Right lobe of liver (tissue), 6 donors: ENCODE results near the gene POLR1G. TPM values are rescaled to one million over a fixed set of nuclear protein-coding genes. Genes with fewer than 3 reads are reported as not detected.

Experiments used
- ATAC-seq, 4 donors: fragments of 200-7000 bp; cut with Tn5 transposase; one replicate each; pipeline ENCODE4 v1.9.1; 2020; ENCODE audit warnings: mild to moderate bottlenecking in 4 of 4, moderate library complexity in 4 of 4
- DNase-seq, 3 donors: peaks; one replicate each; pipeline ENCODE4 v3.0.0-alpha.2; 2020
- H3K27ac ChIP-seq, 3 donors: fragments of 200-600 bp; one replicate each; pipeline ENCODE4 v1.8.0; 2022
- H3K27me3 ChIP-seq, 2 donors: fragments of 200-600 bp; one replicate each; pipeline ENCODE4 v1.8.0; 2022
- H3K36me3 ChIP-seq, 4 donors: fragments of 200-600 bp; sonication (generic) in 1 of 4; one replicate each; pipeline versions ENCODE4 v1.5.1 to v1.8.0; 2017 to 2022; ENCODE audit warnings: control low read depth in 1 of 4
- H3K4me1 ChIP-seq, 4 donors: fragments of 200-600 bp; sonication (generic) in 1 of 4; one replicate each; pipeline versions ENCODE4 v1.5.1 to v1.8.0; 2017 to 2022; ENCODE audit warnings: control low read depth in 1 of 4
- H3K4me3 ChIP-seq, 3 donors: fragments of 200-600 bp; one replicate each; pipeline ENCODE4 v1.8.0; 2022
- H3K9me3 ChIP-seq, 4 donors: fragments of 200-600 bp; sonication (generic) in 1 of 4; one replicate each; pipeline versions ENCODE4 v1.5.1 to v1.8.0; 2017 to 2022; ENCODE audit warnings: control low read depth in 1 of 4
- POLR2A ChIP-seq: fragments of 450-650 bp; IDR thresholded peaks from one replicate; pipeline ENCODE4 v1.6.1; 2017; ENCODE audit warnings: antibody characterized with exemption, mild to moderate bottlenecking
- WGBS: methylation state at CpG from one replicate; pipeline ENCODE4 v1.1.6; 2018; ENCODE audit warnings: low coverage, low lambda C conversion rate; ENCODE audit not compliant: insufficient coverage; ENCODE audit errors: missing lambda C conversion rate; 5-methylcytosine and 5-hydroxymethylcytosine counted together
- intact Hi-C, 2 donors: fragments of 100-400 bp; cut with DNase I; formaldehyde crosslinking; loops; one replicate each; pipeline versions ENCODE4 v1.11.2 to v1.14.1; 2022
- total RNA-seq, 6 experiments: library from RNA; depleted of rRNA in 2 of 6; stranded (reverse); fragments of >200 nt in 2 of 6; fragmentation: NEBNext Ultra II Directional in 3 of 6; extraction: Animal tissue kit (Norgen Biotek cat#: 25700) in 3 of 6; gene quantifications; one replicate each; pipeline versions ENCODE4 v1.1.0 to v1.2.4, GENCODE V29; 2016 to 2023
- TF ChIP-seq, protein P1 (sequence below), 4 donors: fragments of 200-600 bp in 3 of 4; fragments of 450-650 bp in 1 of 4; IDR thresholded peaks; one replicate each; pipeline versions ENCODE4 v1.5.1 to v1.8.0; 2016 to 2022; ENCODE audit warnings: antibody characterized with exemption in 4 of 4, mild to moderate bottlenecking in 2 of 4
- donor health status: DM: no; HTN: yes; CAD: no.
- donor health status: DM: no; HTN: no; CAD: no.
- donor health status: DM: no; HTN: no; CAD: no.
- donor health status: DM: no; HTN: yes; CAD: no.
- donor health status: DM: no; HTN: yes; CAD: no.

Gene POLR1G
- total RNA-seq, 6 experiments from 2014 or later = 1.3 to 4.5 (median 3.2) TPM

DNA sequence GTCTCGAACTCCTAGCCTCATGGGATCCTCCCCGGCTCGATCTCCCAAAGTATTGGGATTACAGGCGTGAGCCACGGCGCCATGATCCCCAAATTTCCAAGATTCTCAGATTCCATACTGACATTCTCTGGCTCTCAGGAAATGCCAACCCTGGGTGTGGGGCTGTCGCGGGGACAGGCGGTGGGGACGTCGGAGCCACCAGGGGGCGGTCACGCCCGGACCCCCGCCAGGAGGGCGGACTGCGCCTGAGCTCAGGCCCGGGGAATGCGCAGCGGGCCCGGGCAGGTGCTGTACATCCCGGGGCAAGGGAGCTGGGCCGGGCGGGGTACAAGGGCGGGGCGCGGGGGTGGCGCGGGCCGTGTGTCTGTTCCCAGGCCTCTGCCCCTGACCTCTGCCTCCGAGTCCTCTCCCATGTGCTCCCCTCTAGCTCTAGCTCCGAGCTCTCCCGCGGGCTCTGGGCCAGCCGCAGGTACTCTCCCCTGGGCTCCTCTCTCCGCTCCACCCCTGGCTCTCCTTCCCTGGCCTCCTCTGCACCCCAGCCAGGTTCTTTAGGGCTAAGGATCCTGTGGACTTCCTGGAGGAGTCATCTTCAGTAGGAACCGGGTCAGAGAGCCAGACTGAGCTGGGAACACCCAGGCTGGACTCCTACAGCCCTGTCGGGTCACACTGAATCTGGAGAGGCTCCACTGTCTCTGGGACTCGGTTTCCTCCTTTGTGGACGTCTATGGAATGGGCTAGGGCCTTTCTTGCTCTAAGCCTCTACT is 4.0 kb upstream of the POLR1G start:
- peak in 2 of 3 donors; percentile 33 to 50 for DNase-seq
- 44% methylated on average over 16 of the region's 40 CpGs for WGBS
- H3K4me1 ChIP-seq = peaks cover 0 to 12% (median 6%) of the 10 kb centered on the region in 4 donors

DNA sequence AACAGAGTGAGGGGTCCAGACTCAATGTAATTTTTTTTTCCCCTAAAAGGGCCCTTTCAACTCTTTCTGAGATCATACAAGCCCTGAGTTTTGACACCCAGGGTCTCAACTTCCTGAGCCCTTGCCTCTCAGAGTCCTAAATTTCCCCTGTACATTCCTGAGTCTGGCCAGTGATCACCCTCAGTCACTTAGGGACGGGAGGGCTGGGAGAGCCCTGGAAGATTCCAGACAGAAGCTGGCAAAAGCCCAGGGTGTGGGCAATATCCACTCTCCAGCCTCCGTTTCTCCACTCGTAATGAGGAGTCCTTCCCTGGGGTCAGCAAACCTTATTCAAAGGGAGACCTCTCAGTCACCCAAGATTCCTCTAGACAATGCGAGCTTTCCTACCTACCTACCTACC is 3.2 kb upstream of the POLR1G start:
- TF ChIP-seq POLR2A = no peak
- TF ChIP-seq, protein P1, sequence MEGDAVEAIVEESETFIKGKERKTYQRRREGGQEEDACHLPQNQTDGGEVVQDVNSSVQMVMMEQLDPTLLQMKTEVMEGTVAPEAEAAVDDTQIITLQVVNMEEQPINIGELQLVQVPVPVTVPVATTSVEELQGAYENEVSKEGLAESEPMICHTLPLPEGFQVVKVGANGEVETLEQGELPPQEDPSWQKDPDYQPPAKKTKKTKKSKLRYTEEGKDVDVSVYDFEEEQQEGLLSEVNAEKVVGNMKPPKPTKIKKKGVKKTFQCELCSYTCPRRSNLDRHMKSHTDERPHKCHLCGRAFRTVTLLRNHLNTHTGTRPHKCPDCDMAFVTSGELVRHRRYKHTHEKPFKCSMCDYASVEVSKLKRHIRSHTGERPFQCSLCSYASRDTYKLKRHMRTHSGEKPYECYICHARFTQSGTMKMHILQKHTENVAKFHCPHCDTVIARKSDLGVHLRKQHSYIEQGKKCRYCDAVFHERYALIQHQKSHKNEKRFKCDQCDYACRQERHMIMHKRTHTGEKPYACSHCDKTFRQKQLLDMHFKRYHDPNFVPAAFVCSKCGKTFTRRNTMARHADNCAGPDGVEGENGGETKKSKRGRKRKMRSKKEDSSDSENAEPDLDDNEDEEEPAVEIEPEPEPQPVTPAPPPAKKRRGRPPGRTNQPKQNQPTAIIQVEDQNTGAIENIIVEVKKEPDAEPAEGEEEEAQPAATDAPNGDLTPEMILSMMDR (IDR thresholded peaks at IDR 0.05) = no peak
- 74% methylated on average over 4 of the region's 4 CpGs for WGBS
- Histone ChIP-seq H3K27me3 (no peaks in the 10 kb centered on the region), H3K4me3 (no peak overlapping the region), H3K27ac (no peak overlapping the region), H3K4me1 (peaks cover 0 to 13% (median 6%) of the 10 kb centered on the region in 4 donors), H3K36me3 (no peaks in the 10 kb centered on the region), H3K9me3 (no peaks in the 10 kb centered on the region)
- DNase-seq (no peak), ATAC-seq (no peak)
- intact Hi-C loops = no loop called here

More for the DNA sequence above, 4.0 kb upstream of the POLR1G start:
- intact Hi-C loops = no loop called here
- Histone ChIP-seq H3K27ac (no peak overlapping the region), H3K36me3 (no peaks in the 10 kb centered on the region), H3K27me3 (no peaks in the 10 kb centered on the region), H3K9me3 (no peaks in the 10 kb centered on the region), H3K4me3 (no peak overlapping the region)
- TF ChIP-seq POLR2A = no peak
- TF ChIP-seq, protein P1 (IDR thresholded peaks at IDR 0.05) = peak; percentile 24 to 33 (median 26)
- ATAC-seq = no peak

DNA sequence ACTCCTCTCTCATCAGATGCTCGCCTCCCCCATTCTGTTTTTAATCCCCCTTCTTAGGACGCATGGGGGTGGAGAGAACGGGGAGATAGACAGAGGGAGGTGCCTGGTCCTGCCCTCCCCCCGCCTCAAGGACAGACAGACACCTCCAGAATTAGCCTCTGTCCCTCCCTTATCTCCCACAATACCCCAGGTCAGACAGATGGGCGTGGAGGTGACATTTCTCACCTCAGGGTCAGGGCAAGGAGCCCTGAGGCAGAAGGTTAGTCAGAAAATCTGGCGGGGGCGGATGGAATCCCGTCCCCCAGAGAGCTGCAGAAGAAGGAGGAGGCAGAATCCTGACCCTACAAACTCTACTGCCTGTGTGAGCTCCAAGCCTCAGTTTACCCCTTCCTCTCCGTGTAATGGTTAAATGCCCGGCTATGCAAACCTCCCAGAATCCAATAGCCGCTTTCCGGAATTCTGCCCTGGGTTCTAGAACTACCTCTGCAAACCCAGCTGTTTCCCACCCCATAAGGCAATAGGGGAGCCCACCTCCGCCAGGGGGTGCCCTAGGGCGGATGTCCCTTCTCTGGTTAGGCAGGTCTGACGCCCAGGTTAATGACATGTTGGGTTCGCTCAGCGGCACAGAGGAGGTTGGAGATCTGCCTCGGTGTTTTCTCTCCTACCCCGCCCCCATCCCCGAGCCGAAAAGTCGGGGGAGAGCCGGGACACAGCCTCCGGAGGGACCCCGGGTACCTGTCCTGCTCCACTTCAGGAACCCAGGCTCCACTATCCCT is 2.5 kb upstream of the POLR1G start:
- 43% methylated on average over 5 of the region's 25 CpGs for WGBS
- Histone ChIP-seq H3K9me3 (no peaks in the 10 kb centered on the region), H3K36me3 (no peaks in the 10 kb centered on the region), H3K4me1 (peaks cover 0 to 13% (median 6%) of the 10 kb centered on the region in 4 donors), H3K27me3 (no peaks in the 10 kb centered on the region), H3K27ac (peak overlapping the region in 1 of 3 donors; percentile 96), H3K4me3 (peak overlapping the region; percentile 66 to 87 (median 71))
- no peak for TF ChIP-seq POLR2A
- TF ChIP-seq, protein P1 (IDR thresholded peaks at IDR 0.05) = peak; percentile 39 to 46 (median 42)
- DNase-seq (peak in 2 of 3 donors; percentile 67 to 69), ATAC-seq (peak in 1 of 4 donors; percentile 15)
- intact Hi-C loops = no loop called here

DNA sequence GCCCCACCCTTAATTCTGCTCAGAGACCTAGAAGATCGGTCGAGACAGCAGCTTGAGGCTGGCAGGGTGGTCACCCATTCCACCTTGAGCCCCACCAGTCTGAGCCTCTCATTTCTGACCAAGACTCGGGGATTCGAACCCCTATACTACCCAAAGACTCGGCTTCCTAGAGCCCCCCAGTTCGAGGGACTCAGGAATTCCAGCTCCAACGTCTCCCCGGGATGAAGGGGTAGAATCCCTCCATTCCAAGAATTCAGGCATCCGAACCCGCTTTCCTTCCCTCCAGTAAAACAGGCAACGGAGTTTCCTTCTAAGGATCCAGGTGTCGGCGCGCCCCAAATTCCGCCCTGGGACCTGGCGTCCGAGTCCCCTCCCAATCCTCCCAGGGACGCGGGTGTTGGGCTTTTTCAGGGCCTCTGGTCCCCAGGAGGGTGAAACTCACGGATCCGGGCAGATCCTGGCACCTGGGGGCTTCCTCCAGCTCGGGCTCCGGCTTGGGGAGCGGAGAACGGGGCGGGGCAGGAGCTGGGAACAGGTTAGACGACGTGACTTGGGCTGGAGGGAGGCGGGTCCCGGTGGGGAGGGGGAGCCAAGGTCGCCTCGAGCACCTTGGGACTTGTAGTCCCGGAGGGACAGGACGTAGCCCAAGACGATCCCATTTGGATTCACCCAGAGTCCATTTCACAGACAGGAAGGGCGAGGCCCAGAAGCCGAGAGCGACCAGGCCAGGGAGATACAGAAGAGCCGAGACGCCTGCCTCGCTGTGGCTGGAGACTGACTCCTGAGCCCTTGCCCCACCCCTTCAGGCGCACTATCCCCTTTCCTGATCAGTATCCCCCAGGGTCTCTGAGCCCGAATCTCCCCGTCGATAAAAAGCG is 1.6 kb upstream of the POLR1G start, which contains the start of gene PPP1R13L:
Gene PPP1R13L, minus strand, starts transcription at position 513 of the 878 bp plus-strand sequence. CDS start 6,751 bp downstream, outside the sequence.
- Histone ChIP-seq H3K36me3 (no peaks in the 10 kb centered on the region), H3K27ac (peak within 1 kb of the TSS; percentile 93 to 97 (median 96)), H3K4me3 (peak within 1 kb of the TSS; percentile 66 to 87 (median 71)), H3K9me3 (no peaks in the 10 kb centered on the region), H3K27me3 (no peaks in the 10 kb centered on the region), H3K4me1 (peaks cover 0 to 13% (median 6%) of the 10 kb centered on the region in 4 donors)
- TF ChIP-seq, protein P1 (IDR thresholded peaks at IDR 0.05) = no peak
- peak; percentile 30 for TF ChIP-seq POLR2A
- WGBS = 0% methylated on average over 10 of the region's 46 CpGs
- intact Hi-C loops = no loop called here
- DNase-seq (peak; percentile 89 to 91 (median 91)), ATAC-seq (peak; percentile 67 to 80 (median 74))
